DMS 273 treated with DMSO at 0.1 percent for 48 hours (cell line): Measurements from ENCODE around the gene UBE3A.

Source experiments
- DNase-seq: peaks from one replicate; lab custom pipeline; 2025; lab: John Stamatoyannopoulos, UW

The UBE3A gene

GRCh38 chr15:25331860-25332259 lies 107.0 kb downstream of the UBE3A start:
- no peak for DNase-seq

DNA sequence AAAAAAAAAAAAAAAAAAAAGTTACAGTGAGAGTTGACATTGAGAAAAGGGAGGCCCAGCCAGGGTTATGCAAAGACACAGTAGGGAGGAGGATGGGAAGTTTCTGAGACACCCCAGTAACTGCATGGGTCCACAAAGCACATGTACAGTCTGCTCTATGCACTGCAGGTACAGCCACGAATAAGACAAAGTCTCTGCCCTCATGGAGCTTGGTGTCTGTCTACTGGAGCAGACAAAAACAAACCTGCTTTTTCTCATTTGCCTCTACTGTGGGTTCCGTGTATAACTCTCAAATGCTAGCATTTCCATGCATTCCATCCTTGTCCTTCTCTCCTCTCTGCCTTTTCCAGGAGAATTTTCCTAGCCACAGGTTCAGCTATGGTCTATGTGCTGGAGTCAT lies 107.4 kb downstream of the UBE3A start:
- no peak for DNase-seq

- no peak for DNase-seq
Observed at GRCh38 chr15:25329696-25330095, 109.1 kb downstream of the UBE3A start.

GRCh38 chr15:25327686-25328085 lies 111.1 kb downstream of the UBE3A start:
- DNase-seq, result no peak

- no peak for DNase-seq
Observed at GRCh38 chr15:25325187-25325586, 113.6 kb downstream of the UBE3A start.

- DNase-seq, result no peak
Observed at GRCh38 chr15:25323420-25323819, 115.4 kb downstream of the UBE3A start.

GRCh38 chr15:25287823-25288222 lies 151.0 kb downstream of the UBE3A start:
- no peak for DNase-seq
